Measurements from ENCODE around the gene ZNF836.

The ZNF836 gene

DNA sequence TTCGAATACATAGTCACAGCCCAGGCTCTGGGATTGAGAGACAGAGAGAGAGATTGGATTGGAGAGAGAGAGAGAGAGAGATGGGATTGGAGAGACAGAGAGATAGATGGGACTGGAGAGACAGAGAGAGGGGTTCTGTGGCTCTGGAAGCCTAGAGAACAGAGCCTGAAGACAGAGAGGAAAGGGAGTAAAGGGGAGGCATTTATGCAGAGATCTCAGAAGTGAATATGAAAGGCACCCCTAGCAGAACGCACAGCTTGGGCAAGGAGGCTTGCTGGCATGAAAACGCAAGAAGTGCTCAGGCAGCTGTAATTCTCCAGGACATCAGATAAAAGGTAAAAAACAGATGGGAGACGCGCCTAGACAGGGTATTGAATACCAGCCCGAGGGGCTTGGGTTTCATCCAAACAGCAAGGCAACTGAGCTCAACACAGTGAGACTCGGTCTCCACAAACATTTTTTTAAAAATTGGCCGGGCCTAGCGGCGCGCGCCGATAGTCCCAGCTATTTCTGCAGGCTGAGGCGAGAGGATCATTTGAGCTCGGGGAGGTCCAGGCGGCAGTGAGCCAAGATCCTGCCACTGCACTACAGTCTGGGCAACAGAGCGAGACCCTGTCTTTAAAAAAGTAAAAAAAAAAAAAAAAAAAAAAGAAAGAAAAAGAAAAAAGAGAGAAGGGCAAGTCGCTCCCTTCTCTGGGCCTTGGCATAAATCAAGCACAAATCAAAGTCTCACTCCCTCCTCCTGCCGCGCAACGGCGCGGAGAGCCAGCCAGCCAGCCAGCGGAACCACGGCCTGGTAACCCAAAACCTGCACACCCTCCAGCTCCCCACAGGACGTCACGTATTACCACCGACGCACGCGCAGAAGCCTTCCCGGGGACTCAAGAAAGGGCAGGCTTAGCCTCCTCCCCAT, 17.7 kb upstream of the ZNF836 start:
- peak; percentile 64 to 65 for DNase-seq

DNA sequence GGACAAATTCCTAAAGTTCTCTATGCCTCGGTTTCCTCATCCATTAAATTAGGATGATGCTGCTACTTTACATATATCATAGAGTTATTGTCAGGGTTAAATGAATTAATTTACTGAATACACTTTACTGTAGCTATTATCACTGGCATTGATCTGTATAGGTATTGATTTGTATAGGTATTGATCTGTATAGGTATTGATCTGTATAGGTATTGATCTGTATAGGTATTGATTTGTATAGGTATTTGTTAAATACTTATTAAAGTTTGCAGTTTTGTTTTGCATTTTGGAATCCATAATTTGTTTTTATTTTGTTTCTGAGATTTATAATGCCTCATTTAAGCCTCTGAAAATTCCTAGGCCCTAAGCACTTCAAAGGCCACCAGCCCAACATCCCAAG, 16.0 kb upstream of the ZNF836 start:
- DNase-seq = no peak

DNA sequence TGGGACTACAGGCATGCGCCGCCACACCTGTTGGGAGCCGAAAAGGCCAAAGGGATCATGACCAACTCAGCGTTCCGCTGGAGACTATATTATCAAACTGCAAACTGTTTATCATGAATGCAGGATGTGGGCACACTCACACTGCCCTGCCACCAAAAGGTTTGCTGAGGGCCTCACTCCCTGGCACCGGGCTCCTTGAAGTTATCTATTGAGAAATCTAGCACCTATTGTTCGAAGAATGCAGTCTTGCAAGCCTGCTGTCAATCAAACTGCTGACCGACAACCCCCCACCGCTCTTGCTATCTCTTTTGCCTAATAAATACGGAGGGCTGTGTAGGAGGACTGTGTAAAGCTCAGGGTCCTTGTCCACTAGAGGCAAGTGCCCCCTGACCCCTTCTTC, 5.2 kb upstream of the ZNF836 start:
- DNase-seq = no peak

DNA sequence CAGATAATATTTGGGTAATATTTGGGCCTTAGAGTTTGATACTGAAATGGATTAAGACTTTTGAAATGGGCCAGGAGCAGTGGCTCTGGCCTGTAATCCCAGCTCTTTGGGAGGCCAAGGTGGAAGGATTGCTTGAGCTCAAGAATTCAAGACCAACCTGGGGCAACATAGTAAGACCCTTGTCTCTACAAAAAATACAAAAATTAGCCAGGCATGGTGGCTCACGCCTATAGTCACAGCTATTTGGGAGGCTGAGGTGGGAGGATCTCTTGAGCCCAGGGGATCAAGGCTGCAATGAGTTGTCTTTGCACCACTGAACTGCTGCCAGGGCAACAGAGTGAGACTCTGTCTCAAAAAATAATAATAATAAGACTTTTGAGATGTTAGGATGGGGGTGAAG, 926 bp upstream of the ZNF836 start:
- DNase-seq = no peak

DNA sequence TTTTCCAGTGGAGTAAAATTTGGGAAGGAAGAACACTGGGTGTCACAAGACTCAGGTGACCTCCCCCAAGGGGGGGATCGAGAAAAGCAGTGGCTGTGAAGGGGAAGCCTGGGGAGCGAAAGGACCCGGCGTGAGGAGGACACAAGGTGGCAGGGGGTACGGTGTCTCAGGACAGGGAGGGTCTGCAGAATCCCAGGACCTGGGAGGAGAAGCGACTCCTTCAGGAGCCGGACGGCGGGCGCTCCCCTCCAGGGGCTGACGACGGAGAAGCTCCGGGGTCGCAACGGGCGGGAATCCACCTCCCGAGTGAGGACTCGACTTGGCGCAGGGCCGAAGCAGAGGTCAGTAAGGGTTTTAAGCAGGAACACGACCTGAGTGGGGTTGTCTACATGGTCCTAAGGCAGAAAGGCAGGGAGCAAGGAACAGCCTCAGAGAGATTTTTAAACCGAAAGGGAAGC, 529 bp downstream of the ZNF836 start:
- no peak for DNase-seq

DNA sequence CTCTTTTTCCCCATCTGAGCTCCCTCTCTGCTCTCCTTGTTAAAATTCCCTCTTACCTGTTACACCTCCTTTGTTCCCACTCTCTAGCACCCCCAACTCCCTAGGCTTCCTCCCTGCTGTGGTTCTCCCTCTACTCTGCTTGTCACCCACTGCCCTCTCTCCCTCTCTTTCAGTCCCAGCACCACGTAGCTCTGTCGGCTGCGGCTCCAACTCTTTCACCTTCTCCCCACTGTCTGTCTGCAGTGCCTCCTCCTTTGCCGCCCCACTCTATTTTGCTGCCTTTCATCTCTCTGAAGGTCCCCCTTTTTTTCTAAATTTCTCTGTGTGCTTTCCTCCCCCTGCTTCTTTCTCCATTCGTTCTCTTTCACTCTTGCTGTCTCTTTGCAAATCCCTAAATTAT, 1.1 kb downstream of the ZNF836 start:
- no peak for DNase-seq

DNA sequence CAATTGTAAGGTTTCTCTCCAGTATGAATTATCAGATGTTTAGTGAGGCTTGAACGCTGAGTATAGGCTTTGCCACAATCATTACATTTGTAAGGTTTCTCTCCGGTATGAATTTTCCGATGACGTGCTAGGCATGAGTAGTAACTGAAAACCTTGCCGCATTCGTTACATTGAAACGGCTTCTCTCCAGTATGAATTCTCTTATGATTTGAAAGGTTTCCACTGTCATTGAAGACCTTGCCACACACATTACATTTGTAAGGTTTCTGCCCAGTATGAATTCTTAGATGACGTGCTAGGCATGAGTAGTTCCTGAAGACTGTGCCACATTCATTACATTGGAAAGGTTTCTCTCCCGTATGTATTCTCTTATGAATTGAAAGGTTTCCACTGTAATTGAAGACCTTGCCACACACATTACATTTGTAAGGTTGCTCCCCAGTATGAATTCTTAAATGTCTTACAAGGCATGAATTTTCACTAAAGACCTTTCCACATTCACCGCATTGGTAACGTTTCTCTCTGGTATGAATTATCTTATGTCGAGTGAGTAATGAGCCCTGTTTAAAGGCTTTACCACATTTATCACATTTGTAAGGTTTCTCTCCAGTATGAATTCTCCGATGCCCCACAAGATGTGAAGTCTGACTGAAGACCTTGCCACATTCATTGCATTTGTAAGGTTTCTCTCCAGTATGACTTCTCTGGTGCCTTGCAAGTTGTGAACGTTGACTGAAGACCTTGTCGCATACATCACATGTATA, 15.6 kb downstream of the ZNF836 start:
- no peak for DNase-seq

DNA sequence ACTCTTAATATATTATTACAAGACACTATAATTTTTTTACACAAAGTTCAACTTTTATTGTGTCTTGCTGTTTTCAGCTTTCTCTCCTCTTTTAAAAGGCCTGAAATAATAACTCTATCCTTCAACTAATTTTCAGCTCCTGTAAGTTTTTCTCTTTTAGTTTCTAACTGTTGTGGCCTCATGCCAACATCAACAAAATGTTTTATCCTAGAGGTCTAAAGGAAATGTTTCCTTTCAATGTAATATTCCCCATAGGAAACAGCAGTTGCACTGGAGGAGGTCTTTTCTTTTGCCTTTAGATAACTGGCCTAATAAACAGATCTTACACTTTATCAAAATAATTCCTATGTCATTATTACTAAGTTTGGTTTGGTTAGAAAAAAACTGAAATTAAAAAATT, 23.2 kb downstream of the ZNF836 start:
- no peak for DNase-seq

DNA sequence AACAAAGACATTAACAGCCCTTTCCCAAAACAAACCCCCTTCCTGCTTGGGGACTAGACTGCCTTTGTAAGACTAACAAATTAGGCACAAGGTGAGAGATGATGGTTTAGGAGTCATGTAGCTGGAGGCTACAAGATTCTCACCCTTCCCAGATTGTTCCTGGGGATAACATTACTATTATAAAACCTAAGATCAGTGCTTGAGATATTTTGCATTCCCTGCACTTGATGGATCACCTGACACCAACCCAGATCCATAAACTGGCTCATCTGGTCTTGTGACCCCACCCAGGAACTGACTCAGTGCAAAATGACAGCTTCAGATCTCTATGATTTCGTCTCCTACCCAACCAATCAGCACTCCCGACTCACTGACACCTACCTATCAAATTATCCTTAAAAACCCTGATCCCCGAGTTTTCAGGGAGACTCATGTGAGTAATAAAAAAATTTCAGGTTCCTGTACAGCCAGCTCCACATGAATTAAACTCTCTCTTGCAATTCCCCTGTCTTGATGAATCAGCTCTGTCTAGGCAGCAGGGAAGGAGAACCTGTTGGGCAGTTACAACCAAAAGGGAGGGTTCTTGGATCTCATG, 29.3 kb downstream of the ZNF836 start:
- DNase-seq = no peak

DNA sequence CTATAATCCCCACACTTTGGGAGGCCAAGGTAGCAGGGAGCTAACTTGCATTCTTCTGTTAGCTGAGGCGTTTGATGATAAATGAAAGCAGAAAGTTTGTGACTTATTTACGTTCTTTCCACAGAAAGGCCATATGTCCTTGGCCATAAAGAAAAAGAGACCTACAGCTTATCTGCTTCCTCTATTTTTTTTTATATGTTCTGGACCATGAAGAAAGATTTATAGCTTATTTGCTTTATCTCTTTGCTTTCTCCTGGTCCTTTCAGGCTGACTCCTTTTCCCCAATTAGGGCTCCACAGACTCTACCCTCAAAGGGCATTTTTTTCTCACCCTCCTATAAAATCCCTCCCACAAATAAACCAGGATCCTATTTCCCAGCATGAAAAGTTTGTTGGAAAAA, 30.2 kb downstream of the ZNF836 start:
- DNase-seq = no peak

DNA sequence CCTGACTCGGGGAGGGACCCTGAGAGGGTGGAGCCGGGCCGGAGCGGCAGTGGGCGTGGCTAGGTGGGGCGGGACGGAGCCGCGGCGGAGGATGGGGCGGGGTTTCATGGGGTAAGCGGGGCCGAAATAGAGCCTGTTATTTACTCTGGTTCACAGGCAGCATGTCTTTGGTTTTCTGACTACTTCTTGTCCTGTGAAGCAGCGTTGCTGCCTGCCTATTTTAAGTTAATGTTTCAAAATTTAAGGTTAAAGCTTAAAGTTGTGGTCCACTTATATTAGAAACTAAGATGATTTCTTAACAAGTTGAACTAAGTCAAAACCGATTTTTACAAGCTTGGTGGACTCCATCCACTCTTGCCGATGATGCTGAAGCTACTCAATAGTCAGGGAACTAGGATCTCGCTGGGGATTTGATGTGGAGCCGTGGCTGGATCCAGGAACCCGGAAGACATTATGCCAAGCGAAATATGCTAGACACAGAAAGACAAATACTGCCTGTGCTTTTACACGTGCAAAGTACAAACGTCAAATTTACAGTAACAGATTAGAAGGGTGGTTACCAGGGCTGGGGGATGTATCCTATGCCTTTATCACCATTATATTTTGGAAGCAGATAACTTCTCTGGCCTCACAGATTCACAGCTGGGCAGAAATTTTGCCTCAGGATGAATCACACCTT, 31.2 kb downstream of the ZNF836 start:
- DNase-seq = no peak

DNA sequence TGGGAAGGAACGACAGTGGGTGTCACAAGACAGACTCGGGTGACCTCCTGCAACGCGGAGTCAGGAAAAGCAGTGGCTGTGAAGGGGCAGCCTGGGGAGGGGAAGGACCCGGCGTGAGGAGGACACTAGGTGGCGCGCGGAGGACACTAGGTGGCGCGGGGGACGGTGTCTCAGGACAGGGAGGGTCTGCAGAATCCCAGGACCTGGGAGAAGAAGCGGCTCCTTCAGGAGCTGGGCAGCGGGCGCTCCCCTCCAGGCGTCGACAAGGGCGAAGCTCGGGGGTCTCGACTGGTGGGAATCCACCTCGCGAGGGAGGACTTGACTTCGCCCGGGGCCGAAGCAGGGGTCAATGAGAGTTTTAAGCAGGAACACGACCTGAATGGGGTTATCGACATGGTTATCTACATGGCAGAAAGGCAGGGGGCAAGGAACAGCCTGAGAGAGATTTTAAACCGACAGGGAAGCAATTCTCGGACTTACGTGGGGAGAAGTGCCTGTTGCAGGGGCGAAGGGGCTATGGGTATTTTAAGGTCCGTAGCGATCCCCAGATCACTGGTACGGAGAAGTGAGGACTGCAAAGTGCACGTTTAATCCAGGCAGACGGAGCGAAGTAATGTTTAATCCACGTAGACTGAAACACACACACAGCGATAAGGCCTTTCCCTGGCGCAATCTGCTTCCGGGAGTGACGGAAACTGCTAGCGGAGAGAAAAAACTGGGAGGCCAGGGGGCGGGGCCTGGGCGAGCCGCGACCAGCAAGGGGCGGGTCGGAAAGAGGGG, 32.0 kb downstream of the ZNF836 start, which contains the start of gene ZNF616:
Gene ZNF616 (minus strand): TSS at position 687 of the 780 bp plus-strand sequence. CDS start 9,426 bp downstream, outside the sequence.
- DNase-seq = peak; percentile 91 to 94

DNA sequence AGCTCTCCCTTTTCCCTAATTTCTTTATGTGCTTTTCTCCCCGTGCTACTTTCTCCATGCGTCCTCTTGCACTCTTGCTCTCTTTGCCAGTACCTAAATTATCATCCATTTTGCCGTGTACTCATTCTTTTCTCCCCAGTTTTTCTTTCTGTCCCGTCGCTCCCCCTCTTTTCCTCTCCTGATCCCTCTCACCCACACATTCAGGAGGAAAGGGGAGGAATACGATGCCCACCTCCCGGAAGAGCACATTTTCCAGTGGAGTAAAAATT, 32.5 kb downstream of the ZNF836 start:
- DNase-seq = no peak

DNA sequence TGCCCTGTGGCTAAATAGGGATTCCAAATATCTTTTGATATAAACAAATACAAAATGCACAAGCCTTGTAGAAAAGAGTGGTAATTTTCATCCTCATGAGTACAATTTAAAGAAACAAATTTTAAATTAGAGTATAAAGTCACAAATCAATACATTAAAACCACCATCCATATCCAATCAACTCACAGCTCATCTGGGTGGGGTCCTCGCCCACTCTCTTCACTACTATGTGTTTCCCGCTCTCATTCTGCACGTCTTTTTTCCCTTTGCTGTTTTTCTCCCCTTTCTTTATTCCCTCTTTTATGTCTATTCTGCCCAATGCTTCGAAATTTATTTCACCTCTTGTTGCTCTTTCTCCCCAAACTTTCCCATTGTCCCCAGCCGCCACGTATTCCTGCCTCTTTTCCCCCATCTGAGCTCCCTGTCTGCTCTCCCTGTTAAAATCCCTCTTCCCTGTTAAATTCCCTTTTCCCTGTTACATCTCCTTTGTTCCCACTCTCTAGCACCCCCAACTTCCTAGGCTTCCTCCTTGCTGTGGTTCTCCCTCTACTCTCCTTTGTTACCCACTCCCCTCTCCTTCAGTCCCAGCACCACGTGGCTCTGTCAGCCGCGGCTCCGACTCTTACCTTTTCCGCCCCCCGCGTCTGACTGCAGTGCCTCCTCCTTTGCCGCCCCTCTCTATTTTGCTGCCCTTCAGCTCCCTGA, 33.0 kb downstream of the ZNF836 start:
- DNase-seq = peak in 1 of 2 experiments; percentile 6

DNA sequence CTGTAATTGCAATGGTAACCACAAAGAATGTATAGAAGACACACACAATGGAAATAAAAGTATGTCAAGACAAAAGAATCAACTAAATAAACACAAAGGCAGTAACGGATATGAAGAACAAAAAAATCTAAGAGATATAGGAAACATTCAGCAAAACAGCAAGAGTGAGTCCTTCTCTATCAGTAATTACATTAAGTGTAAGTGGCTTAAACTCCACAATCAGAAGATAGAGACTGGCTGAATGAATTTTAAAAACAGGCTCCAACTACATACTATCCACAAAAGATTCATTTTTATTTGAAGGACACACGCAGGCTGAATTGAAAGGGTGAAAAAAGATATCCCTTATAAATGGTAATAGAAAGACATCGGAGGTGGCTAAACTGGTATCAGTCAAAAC, 51.1 kb downstream of the ZNF836 start:
- no peak for DNase-seq

DNA sequence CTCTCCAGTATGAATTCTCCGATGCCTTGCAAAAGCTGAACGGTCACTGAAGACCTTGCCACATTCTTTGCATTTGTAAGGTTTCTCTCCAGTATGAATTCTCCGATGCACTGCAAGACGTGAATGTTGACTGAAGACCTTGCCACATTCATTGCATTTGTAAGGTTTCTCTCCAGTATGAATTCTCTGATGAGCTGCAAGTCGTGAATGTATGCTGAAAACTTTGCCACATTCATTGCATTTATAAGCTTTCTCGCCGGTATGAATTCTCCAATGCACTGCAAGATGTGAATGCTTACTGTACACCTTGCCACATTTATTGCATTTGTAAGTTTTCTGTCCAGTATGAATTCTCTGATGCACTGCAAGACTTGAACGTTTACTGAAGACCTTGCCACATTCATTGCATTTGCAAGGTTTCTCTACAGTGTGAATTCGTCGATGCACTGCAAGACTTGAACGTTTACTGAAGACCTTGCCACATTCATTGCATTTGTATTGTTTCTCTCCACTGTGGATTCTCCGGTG, 55.8 kb downstream of the ZNF836 start:
- no peak for DNase-seq

DNA sequence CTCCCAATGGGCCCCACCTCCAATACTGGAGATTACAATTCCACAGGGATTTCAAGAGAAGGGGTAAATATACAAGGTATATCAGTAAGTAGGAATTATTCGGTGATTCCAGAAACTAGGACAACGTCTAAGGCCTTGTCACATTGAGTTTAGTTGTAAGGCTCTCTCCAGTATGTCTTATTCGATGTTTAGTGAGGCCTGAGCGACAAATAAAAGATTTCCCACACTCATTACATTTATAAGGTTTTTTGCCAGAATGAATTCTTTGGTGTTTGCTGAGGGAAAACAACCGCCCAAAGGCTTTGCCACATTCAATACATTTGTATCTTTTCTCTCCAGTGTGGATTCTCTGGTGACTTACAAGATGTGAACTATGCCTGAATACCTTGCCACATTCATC, 56.7 kb downstream of the ZNF836 start:
- no peak for DNase-seq

DNA sequence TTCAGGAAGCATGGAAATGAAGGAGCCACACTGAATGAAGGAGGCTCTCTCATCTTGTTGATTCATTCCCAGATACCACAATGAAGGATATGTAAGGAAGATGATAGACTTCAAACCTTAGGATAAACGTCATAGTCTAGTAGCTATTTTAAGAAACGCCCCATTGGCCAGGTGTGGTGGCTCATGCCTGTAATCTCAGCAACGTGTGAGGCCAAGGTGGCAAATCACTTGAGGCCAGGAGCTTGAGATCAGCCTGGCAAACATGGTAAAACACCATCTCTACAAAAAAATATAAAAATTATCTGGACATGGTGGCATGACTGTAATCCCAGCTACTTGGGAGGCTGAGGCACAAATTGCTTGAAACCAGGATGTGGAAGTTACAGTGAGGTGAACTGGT, 58.8 kb downstream of the ZNF836 start:
- no peak for DNase-seq

DNA sequence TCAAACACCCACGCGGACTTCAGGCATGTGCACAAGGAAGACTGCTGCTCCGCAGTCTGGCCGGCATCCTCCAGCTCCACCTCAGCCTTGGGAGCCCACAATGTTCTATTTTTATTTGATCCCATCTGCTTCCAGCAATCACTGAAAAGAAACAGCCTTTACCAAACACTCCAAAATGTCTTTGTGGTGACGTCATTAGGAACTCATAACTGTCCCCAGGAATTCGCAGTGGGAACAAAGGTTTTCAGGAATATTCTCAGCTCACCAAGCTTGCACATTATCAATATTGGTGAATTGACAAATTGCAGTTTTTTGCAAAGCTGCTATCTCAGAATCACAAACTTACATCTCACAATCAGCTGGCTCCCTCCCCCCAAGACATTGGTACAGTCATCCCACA, 60.6 kb downstream of the ZNF836 start:
- DNase-seq = no peak

All from NCI-H524 (cell line).